KMS-11 (cell line): ENCODE results near the gene FPR3.

ENCODE experiments used
- H2AFZ ChIP-seq: fragments of 200-600 bp; sonication (generic); 2 replicates; pipeline ENCODE4 v1.6.1; 2016; ENCODE audit warnings: antibody characterized with exemption, mixed run types, low read depth
- H3K27ac ChIP-seq: fragments of 200-600 bp; sonication (generic); 2 replicates; pipeline ENCODE4 v1.6.1; 2016; ENCODE audit warnings: mild to moderate bottlenecking, mixed run types
- H3K27me3 ChIP-seq: fragments of 200-600 bp; sonication (generic); 2 replicates; pipeline ENCODE4 v1.6.1; 2017; ENCODE audit warnings: mild to moderate bottlenecking, low read depth, mixed run types, moderate library complexity; ENCODE audit not compliant: insufficient read depth
- H3K36me3 ChIP-seq: fragments of 200-600 bp; sonication (generic); 2 replicates; pipeline ENCODE4 v1.6.1; 2017; ENCODE audit warnings: mild to moderate bottlenecking, mixed run types; ENCODE audit not compliant: insufficient read depth
- H3K4me1 ChIP-seq: fragments of 200-600 bp; sonication (generic); 2 replicates; pipeline ENCODE4 v1.6.1; 2016; ENCODE audit warnings: mild to moderate bottlenecking, low read depth, mixed run types; ENCODE audit not compliant: poor library complexity, severe bottlenecking
- H3K4me2 ChIP-seq: fragments of 200-600 bp; sonication (generic); 2 replicates; pipeline ENCODE4 v1.7.0; 2016; ENCODE audit warnings: mild to moderate bottlenecking, mixed run types
- H3K4me3 ChIP-seq: fragments of 200-600 bp; sonication (generic); IDR thresholded peaks from 2 replicates; pipeline ENCODE4 v1.6.1; 2017; ENCODE audit warnings: low read depth, low read length, mixed read lengths; ENCODE audit not compliant: insufficient read depth
- H3K79me2 ChIP-seq: fragments of 200-600 bp; sonication (generic); 2 replicates; pipeline ENCODE4 v1.6.1; 2016; ENCODE audit warnings: low read depth, mixed run types; ENCODE audit not compliant: insufficient read depth
- H3K9ac ChIP-seq: fragments of 200-600 bp; sonication (generic); 2 replicates; pipeline ENCODE4 v1.6.1; 2016; ENCODE audit warnings: mild to moderate bottlenecking, mixed run types
- H4K20me1 ChIP-seq: fragments of 200-600 bp; sonication (generic); 2 replicates; pipeline ENCODE4 v1.6.1; 2016; ENCODE audit warnings: mild to moderate bottlenecking, mixed run types; ENCODE audit not compliant: insufficient read depth
- TF ChIP-seq, protein P1 (sequence below): fragments of 200-600 bp; sonication (generic); conservative IDR thresholded peaks from 2 replicates; pipeline ENCODE4 v1.6.1; 2017; ENCODE audit warnings: low read depth, mild to moderate bottlenecking, antibody characterized with exemption, low read length, moderate library complexity, mixed read lengths

Gene FPR3

DNA sequence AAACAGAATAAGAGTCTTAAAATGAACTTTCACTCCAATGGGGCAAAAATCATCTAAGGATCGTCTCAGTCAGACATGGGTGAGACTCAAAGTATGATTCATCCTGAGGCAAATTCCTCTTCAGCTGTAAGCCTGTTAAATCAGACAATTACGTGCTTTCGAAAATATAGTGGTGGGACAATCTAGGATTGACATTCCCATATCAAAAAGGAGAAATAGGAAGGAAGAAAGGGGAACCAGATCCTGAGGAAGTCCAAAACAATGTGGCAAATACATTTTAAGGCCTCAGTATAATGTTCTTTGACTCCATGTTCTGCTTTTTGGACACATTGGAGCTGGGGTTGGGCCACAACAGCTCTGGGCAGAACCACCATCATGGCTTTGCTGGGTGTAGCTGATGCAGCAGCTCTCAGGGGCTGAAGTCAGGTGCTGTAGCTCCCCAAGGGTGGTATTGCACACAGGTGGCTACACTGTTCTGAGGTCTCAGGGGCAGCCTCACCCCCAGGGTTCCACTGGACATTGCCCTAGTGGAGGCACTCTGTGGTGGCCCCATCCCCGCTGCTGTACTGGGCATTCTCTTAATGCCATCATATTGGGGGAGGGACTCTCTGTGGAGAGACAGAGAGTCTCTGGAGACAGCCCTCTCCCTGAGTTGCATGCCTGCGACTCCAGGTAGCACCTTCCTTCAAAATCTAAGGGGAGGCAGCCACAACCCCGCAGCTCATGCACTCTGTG is 5.7 kb upstream of the FPR3 start:
- no peak overlapping the region for H2AFZ ChIP-seq
- no peaks in the 10 kb centered on the region for H3K4me1 ChIP-seq
- no peaks in the 10 kb centered on the region for H3K79me2 ChIP-seq
- H3K4me2 ChIP-seq = no peak overlapping the region
- H3K27ac ChIP-seq = no peak overlapping the region
- H3K36me3 ChIP-seq = no peaks in the 10 kb centered on the region
- no peak overlapping the region for H3K4me3 ChIP-seq
- TF ChIP-seq, protein P1, sequence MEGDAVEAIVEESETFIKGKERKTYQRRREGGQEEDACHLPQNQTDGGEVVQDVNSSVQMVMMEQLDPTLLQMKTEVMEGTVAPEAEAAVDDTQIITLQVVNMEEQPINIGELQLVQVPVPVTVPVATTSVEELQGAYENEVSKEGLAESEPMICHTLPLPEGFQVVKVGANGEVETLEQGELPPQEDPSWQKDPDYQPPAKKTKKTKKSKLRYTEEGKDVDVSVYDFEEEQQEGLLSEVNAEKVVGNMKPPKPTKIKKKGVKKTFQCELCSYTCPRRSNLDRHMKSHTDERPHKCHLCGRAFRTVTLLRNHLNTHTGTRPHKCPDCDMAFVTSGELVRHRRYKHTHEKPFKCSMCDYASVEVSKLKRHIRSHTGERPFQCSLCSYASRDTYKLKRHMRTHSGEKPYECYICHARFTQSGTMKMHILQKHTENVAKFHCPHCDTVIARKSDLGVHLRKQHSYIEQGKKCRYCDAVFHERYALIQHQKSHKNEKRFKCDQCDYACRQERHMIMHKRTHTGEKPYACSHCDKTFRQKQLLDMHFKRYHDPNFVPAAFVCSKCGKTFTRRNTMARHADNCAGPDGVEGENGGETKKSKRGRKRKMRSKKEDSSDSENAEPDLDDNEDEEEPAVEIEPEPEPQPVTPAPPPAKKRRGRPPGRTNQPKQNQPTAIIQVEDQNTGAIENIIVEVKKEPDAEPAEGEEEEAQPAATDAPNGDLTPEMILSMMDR = no peak
- H3K27me3 ChIP-seq = no peaks in the 10 kb centered on the region
- H3K9ac ChIP-seq = no peak overlapping the region
- H4K20me1 ChIP-seq = no peaks in the 10 kb centered on the region

DNA sequence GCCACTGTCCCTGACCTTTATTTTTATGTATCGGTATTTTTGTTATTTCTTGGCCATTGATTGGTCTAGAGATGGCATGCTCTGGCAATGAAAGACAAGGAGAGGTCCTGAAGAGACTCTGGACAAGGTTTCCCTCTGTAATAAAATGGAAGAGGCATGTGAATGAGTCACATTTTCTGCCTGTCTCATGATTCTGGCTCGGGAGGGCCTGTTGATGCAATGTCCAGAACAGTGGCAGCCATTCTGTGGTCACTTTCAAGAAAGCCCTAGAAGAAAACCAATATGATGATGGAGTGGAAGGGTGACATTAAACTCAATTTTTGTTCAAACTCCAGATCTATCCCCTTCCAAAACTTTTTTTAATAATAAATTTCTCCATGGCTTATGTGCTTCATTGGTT is 2.0 kb upstream of the FPR3 start:
- Histone ChIP-seq H3K4me3 (no peak overlapping the region), H3K27ac (no peak overlapping the region), H3K4me1 (no peaks in the 10 kb centered on the region), H3K4me2 (no peak overlapping the region), H4K20me1 (no peaks in the 10 kb centered on the region), H3K79me2 (no peaks in the 10 kb centered on the region), H3K36me3 (no peaks in the 10 kb centered on the region), H2AFZ (no peak overlapping the region), H3K9ac (no peak overlapping the region), H3K27me3 (no peaks in the 10 kb centered on the region)
- TF ChIP-seq, protein P1 = no peak

DNA sequence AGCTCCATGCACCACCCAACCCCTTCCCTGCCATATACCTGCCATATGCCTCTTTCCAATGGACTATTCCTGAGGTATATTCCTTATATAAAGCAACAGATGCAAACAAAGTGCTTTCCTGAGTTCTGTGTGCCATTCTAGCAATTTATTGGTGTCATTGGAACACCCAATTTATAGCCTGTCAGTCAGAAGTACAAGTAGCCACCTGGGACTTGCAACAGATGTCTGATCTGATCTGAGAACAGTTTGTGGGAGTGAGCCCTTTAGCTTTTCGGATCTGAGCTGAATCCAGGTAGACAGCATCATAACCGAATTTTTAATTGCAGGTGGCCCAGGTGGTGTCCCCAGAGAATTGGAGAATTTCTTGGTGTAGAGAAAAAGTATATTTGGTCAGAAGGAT is 963 bp upstream of the FPR3 start:
- no peak overlapping the region for H3K9ac ChIP-seq
- H3K4me3 ChIP-seq = no peak overlapping the region
- no peaks in the 10 kb centered on the region for H3K27me3 ChIP-seq
- H2AFZ ChIP-seq = no peak overlapping the region
- TF ChIP-seq, protein P1 = no peak
- H4K20me1 ChIP-seq = no peaks in the 10 kb centered on the region
- no peak overlapping the region for H3K27ac ChIP-seq
- H3K79me2 ChIP-seq = no peaks in the 10 kb centered on the region
- no peak overlapping the region for H3K4me2 ChIP-seq
- no peaks in the 10 kb centered on the region for H3K4me1 ChIP-seq
- H3K36me3 ChIP-seq = no peaks in the 10 kb centered on the region

DNA sequence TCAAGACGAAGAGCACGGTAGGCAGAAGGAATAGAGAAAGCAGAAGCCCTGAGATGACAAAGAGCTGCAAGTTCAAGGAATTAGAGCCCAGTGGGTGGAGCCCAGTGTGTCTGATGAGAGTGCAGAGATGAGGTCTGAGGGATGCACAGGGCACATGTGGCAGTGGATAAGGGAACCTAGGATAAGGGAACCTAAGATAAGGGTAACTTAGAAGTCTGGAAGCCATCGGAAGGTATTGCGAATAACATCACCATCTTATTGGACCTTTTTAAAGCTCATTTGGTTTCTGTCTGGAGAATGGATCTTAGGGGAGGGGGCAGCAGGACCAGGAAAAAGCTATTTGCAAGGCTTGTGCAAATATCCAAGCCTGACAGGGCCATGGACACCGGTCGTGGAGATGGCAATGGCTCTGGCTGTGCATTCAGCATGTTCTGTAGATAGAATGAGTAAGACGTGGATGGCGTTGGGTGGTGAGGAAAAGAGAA is 1.3 kb downstream of the FPR3 start:
- no peaks in the 10 kb centered on the region for H3K27me3 ChIP-seq
- H3K36me3 ChIP-seq = no peaks in the 10 kb centered on the region
- H3K4me2 ChIP-seq = no peak overlapping the region
- no peak overlapping the region for H3K9ac ChIP-seq
- no peaks in the 10 kb centered on the region for H3K79me2 ChIP-seq
- no peak overlapping the region for H3K4me3 ChIP-seq
- no peak overlapping the region for H3K27ac ChIP-seq
- no peaks in the 10 kb centered on the region for H3K4me1 ChIP-seq
- TF ChIP-seq, protein P1 = no peak
- no peak overlapping the region for H2AFZ ChIP-seq
- H4K20me1 ChIP-seq = no peaks in the 10 kb centered on the region
